ENCODE measurements around the gene AK8.

AK8 gene

GRCh38 chr9:132710333-132710732, 167.8 kb downstream of the AK8 start:
- no peak for DNase-seq

- DNase-seq: no peak
Measured at GRCh38 chr9:132708769-132709430, 169.2 kb downstream of the AK8 start.

- DNase-seq: no peak
Measured at GRCh38 chr9:132708239-132708638, 169.8 kb downstream of the AK8 start.

- no peak for DNase-seq
Measured at GRCh38 chr9:132703336-132703735, 174.7 kb downstream of the AK8 start.

- DNase-seq: no peak
Measured at GRCh38 chr9:132702254-132702653, 175.8 kb downstream of the AK8 start.

GRCh38 chr9:132699956-132700355, 178.1 kb downstream of the AK8 start:
- no peak for DNase-seq

- no peak for DNase-seq
Measured at GRCh38 chr9:132698989-132699388, 179.1 kb downstream of the AK8 start.

- no peak for DNase-seq
Measured at GRCh38 chr9:132697230-132697629, 180.9 kb downstream of the AK8 start.

GRCh38 chr9:132694144-132694543, 183.9 kb downstream of the AK8 start:
- no peak for DNase-seq

- no peak for DNase-seq
Measured at GRCh38 chr9:132690696-132691095, 187.4 kb downstream of the AK8 start.

GRCh38 chr9:132683873-132684272, 194.2 kb downstream of the AK8 start:
- no peak for DNase-seq

GRCh38 chr9:132681561-132681960, 196.5 kb downstream of the AK8 start:
- no peak for DNase-seq

GRCh38 chr9:132679946-132680625, 198.0 kb downstream of the AK8 start:
- no peak for DNase-seq

- no peak for DNase-seq
Measured at GRCh38 chr9:132677976-132678375, 200.1 kb downstream of the AK8 start.

Data from NCI-H1436 (cell line).